MM.1S (cell line): ENCODE results near the gene CRY2.

Experiments
- EZH2 ChIP-seq: fragments of 300-600 bp; sonication (generic); optimal IDR thresholded peaks from 2 replicates; pipeline ENCODE3; 2017; ENCODE audit warnings: low read depth, mild to moderate bottlenecking, antibody characterized with exemption, low read length, mixed read lengths
- TF ChIP-seq, protein P1 (sequence below): fragments of 300-600 bp; sonication (generic); IDR thresholded peaks from 2 replicates; pipeline ENCODE4 v1.5.1; 2016; ENCODE audit warnings: antibody characterized with exemption, low read length, mixed read lengths

DNA sequence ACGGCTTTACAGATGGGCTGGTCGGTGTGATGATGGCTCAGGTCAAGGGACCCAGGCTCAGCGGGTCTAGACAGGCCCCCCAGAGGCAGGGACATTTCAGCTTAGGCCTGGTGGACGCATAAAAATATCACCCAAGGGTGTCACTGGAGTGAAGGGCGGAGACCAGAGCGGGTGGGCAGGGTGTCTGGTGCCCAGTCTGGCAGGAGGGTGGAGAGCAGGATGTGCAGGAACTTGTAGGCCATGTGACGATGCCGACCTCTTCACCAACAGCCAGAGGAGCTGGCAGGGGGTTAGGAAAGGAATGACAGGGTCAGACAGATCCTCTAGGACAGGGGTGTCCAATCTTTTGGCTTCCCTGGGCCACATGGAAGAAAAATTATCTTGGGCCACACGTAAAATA is 42.7 kb downstream of the CRY2 start:
- TF ChIP-seq, protein P1, sequence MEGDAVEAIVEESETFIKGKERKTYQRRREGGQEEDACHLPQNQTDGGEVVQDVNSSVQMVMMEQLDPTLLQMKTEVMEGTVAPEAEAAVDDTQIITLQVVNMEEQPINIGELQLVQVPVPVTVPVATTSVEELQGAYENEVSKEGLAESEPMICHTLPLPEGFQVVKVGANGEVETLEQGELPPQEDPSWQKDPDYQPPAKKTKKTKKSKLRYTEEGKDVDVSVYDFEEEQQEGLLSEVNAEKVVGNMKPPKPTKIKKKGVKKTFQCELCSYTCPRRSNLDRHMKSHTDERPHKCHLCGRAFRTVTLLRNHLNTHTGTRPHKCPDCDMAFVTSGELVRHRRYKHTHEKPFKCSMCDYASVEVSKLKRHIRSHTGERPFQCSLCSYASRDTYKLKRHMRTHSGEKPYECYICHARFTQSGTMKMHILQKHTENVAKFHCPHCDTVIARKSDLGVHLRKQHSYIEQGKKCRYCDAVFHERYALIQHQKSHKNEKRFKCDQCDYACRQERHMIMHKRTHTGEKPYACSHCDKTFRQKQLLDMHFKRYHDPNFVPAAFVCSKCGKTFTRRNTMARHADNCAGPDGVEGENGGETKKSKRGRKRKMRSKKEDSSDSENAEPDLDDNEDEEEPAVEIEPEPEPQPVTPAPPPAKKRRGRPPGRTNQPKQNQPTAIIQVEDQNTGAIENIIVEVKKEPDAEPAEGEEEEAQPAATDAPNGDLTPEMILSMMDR, result no peak
- TF ChIP-seq EZH2, result no peak
